ENCODE results near the gene OR5B3. TPM values are rescaled to one million over a fixed set of nuclear protein-coding genes. Genes with fewer than 3 reads are reported as not detected.

Gene OR5B3
- total RNA-seq (not detected), polyA plus RNA-seq (not detected)
- long read RNA-seq, donor 1: 0 reads
- long read RNA-seq, donor 2: 0 reads
- long read RNA-seq, donor 3: 0 reads
- long read RNA-seq, donor 4: 0 reads
- long read RNA-seq, donor 5: 0 reads
- long read RNA-seq, donor 6: 0 reads
- long read RNA-seq, donor 7: 0 reads
- long read RNA-seq, donor 8: 0 reads
- long read RNA-seq, donor 9: 0 reads
- long read RNA-seq, donor 10: 0 reads

GRCh38 chr11:58406774-58407173 lies at the start of gene OR5B3:
Gene OR5B3, minus strand, starts transcription at chr11:58406874. Its CDS starts 3,465 bp downstream, at chr11:58403409.
- Histone ChIP-seq H3K27me3 (ENCODE audit: control insufficient read depth in 2 of 2, insufficient read depth in 1 of 2, low read length in 1 of 2) (no peaks in the 10 kb centered on the region), H3K36me3 (ENCODE audit: control insufficient read depth in 2 of 2, insufficient read depth in 2 of 2, low read length in 1 of 2) (no peaks in the 10 kb centered on the region), H3K27ac (ENCODE audit: low read depth in 1 of 2, low read length in 1 of 2) (no peak within 1 kb of the TSS), H3K9me3 (ENCODE audit: control insufficient read depth in 2 of 2, insufficient read depth in 1 of 2, low read length in 1 of 2) (no peaks in the 10 kb centered on the region), H3K4me1 (ENCODE audit: control insufficient read depth in 2 of 2, insufficient read depth in 2 of 2, low read length in 2 of 2) (no peaks in the 10 kb centered on the region), H3K4me3 (ENCODE audit: low read length in 2 of 2) (no peak within 1 kb of the TSS)
- WGBS: 85% methylated on average over 1 of the region's 1 CpG
- DNase-seq (ENCODE audit: low read depth in 6 of 9, low spot score in 9 of 9): no peak

GRCh38 chr11:58451585-58451984 lies 44.9 kb upstream of the OR5B3 start:
- WGBS: 48% methylated on average over 3 of the region's 3 CpGs

GRCh38 chr11:58446294-58446693 lies 39.6 kb upstream of the OR5B3 start:
- WGBS: 91% methylated on average over 6 of the region's 6 CpGs
- peaks cover 0 to 8% of the 10 kb centered on the region in 2 donors for H3K9me3 ChIP-seq (ENCODE audit: control insufficient read depth in 2 of 2, insufficient read depth in 1 of 2, low read length in 1 of 2)
- DNase-seq (ENCODE audit: low read depth in 6 of 9, low spot score in 9 of 9): no peak
- no peaks in the 10 kb centered on the region for H3K4me1 ChIP-seq (ENCODE audit: control insufficient read depth in 2 of 2, insufficient read depth in 2 of 2, low read length in 2 of 2)
- no peaks in the 10 kb centered on the region for H3K27me3 ChIP-seq (ENCODE audit: control insufficient read depth in 2 of 2, insufficient read depth in 1 of 2, low read length in 1 of 2)
- H3K4me3 ChIP-seq (ENCODE audit: low read length in 2 of 2): no peak overlapping the region
- no peak overlapping the region for H3K27ac ChIP-seq (ENCODE audit: low read depth in 1 of 2, low read length in 1 of 2)
- H3K36me3 ChIP-seq (ENCODE audit: control insufficient read depth in 2 of 2, insufficient read depth in 2 of 2, low read length in 1 of 2): no peaks in the 10 kb centered on the region

More at GRCh38 chr11:58451585-58451984, 44.9 kb upstream of the OR5B3 start:
- H3K9me3 ChIP-seq (ENCODE audit: control insufficient read depth in 2 of 2, insufficient read depth in 1 of 2, low read length in 1 of 2): no peaks in the 10 kb centered on the region
- DNase-seq (ENCODE audit: low read depth in 6 of 9, low spot score in 9 of 9): no peak
- H3K4me3 ChIP-seq (ENCODE audit: low read length in 2 of 2): no peak overlapping the region
- no peak overlapping the region for H3K27ac ChIP-seq (ENCODE audit: low read depth in 1 of 2, low read length in 1 of 2)
- no peaks in the 10 kb centered on the region for H3K4me1 ChIP-seq (ENCODE audit: control insufficient read depth in 2 of 2, insufficient read depth in 2 of 2, low read length in 2 of 2)
- H3K36me3 ChIP-seq (ENCODE audit: control insufficient read depth in 2 of 2, insufficient read depth in 2 of 2, low read length in 1 of 2): no peaks in the 10 kb centered on the region
- no peaks in the 10 kb centered on the region for H3K27me3 ChIP-seq (ENCODE audit: control insufficient read depth in 2 of 2, insufficient read depth in 1 of 2, low read length in 1 of 2)

GRCh38 chr11:58444300-58444699 lies 37.6 kb upstream of the OR5B3 start:
- Histone ChIP-seq H3K4me3 (ENCODE audit: low read length in 2 of 2) (no peak overlapping the region), H3K4me1 (ENCODE audit: control insufficient read depth in 2 of 2, insufficient read depth in 2 of 2, low read length in 2 of 2) (no peaks in the 10 kb centered on the region), H3K36me3 (ENCODE audit: control insufficient read depth in 2 of 2, insufficient read depth in 2 of 2, low read length in 1 of 2) (no peaks in the 10 kb centered on the region), H3K9me3 (ENCODE audit: control insufficient read depth in 2 of 2, insufficient read depth in 1 of 2, low read length in 1 of 2) (peaks cover 0 to 8% of the 10 kb centered on the region in 2 donors), H3K27me3 (ENCODE audit: control insufficient read depth in 2 of 2, insufficient read depth in 1 of 2, low read length in 1 of 2) (no peaks in the 10 kb centered on the region), H3K27ac (ENCODE audit: low read depth in 1 of 2, low read length in 1 of 2) (no peak overlapping the region)
- no peak for DNase-seq (ENCODE audit: low read depth in 6 of 9, low spot score in 9 of 9)
- WGBS: 93% methylated on average over 2 of the region's 2 CpGs

GRCh38 chr11:58442136-58442535 lies 35.5 kb upstream of the OR5B3 start, which contains the start of gene OR5B12:
Gene OR5B12, minus strand, starts transcription at chr11:58442236. Its CDS starts 2,085 bp downstream, at chr11:58440151.
- no peaks in the 10 kb centered on the region for H3K36me3 ChIP-seq (ENCODE audit: control insufficient read depth in 2 of 2, insufficient read depth in 2 of 2, low read length in 1 of 2)
- DNase-seq (ENCODE audit: low read depth in 6 of 9, low spot score in 9 of 9): no peak
- H3K27me3 ChIP-seq (ENCODE audit: control insufficient read depth in 2 of 2, insufficient read depth in 1 of 2, low read length in 1 of 2): no peaks in the 10 kb centered on the region
- WGBS: 96% methylated on average over 1 of the region's 1 CpG
- no peak within 1 kb of the TSS for H3K4me3 ChIP-seq (ENCODE audit: low read length in 2 of 2)
- H3K27ac ChIP-seq (ENCODE audit: low read depth in 1 of 2, low read length in 1 of 2): no peak within 1 kb of the TSS
- peaks cover 0 to 8% of the 10 kb centered on the region in 2 donors for H3K9me3 ChIP-seq (ENCODE audit: control insufficient read depth in 2 of 2, insufficient read depth in 1 of 2, low read length in 1 of 2)
- H3K4me1 ChIP-seq (ENCODE audit: control insufficient read depth in 2 of 2, insufficient read depth in 2 of 2, low read length in 2 of 2): no peaks in the 10 kb centered on the region

- DNase-seq (ENCODE audit: low read depth in 6 of 9, low spot score in 9 of 9): no peak
- Histone ChIP-seq H3K27me3 (ENCODE audit: control insufficient read depth in 2 of 2, insufficient read depth in 1 of 2, low read length in 1 of 2) (no peaks in the 10 kb centered on the region), H3K4me3 (ENCODE audit: low read length in 2 of 2) (no peak overlapping the region), H3K36me3 (ENCODE audit: control insufficient read depth in 2 of 2, insufficient read depth in 2 of 2, low read length in 1 of 2) (no peaks in the 10 kb centered on the region), H3K9me3 (ENCODE audit: control insufficient read depth in 2 of 2, insufficient read depth in 1 of 2, low read length in 1 of 2) (no peaks in the 10 kb centered on the region), H3K27ac (ENCODE audit: low read depth in 1 of 2, low read length in 1 of 2) (no peak overlapping the region), H3K4me1 (ENCODE audit: control insufficient read depth in 2 of 2, insufficient read depth in 2 of 2, low read length in 2 of 2) (no peaks in the 10 kb centered on the region)
- 57% methylated on average over 4 of the region's 4 CpGs for WGBS
Measured at GRCh38 chr11:58438486-58438885, 31.8 kb upstream of the OR5B3 start.

GRCh38 chr11:58434217-58434616 lies 27.5 kb upstream of the OR5B3 start:
- Histone ChIP-seq H3K27ac (ENCODE audit: low read depth in 1 of 2, low read length in 1 of 2) (no peak overlapping the region), H3K4me3 (ENCODE audit: low read length in 2 of 2) (no peak overlapping the region), H3K27me3 (ENCODE audit: control insufficient read depth in 2 of 2, insufficient read depth in 1 of 2, low read length in 1 of 2) (no peaks in the 10 kb centered on the region), H3K9me3 (ENCODE audit: control insufficient read depth in 2 of 2, insufficient read depth in 1 of 2, low read length in 1 of 2) (no peaks in the 10 kb centered on the region), H3K4me1 (ENCODE audit: control insufficient read depth in 2 of 2, insufficient read depth in 2 of 2, low read length in 2 of 2) (no peaks in the 10 kb centered on the region), H3K36me3 (ENCODE audit: control insufficient read depth in 2 of 2, insufficient read depth in 2 of 2, low read length in 1 of 2) (no peaks in the 10 kb centered on the region)
- DNase-seq (ENCODE audit: low read depth in 6 of 9, low spot score in 9 of 9): no peak
- WGBS: 98% methylated on average over 3 of the region's 3 CpGs

GRCh38 chr11:58433638-58434203 lies 27.0 kb upstream of the OR5B3 start:
- H3K36me3 ChIP-seq (ENCODE audit: control insufficient read depth in 2 of 2, insufficient read depth in 2 of 2, low read length in 1 of 2): no peaks in the 10 kb centered on the region
- no peak overlapping the region for H3K27ac ChIP-seq (ENCODE audit: low read depth in 1 of 2, low read length in 1 of 2)
- H3K4me1 ChIP-seq (ENCODE audit: control insufficient read depth in 2 of 2, insufficient read depth in 2 of 2, low read length in 2 of 2): no peaks in the 10 kb centered on the region
- no peaks in the 10 kb centered on the region for H3K9me3 ChIP-seq (ENCODE audit: control insufficient read depth in 2 of 2, insufficient read depth in 1 of 2, low read length in 1 of 2)
- no peaks in the 10 kb centered on the region for H3K27me3 ChIP-seq (ENCODE audit: control insufficient read depth in 2 of 2, insufficient read depth in 1 of 2, low read length in 1 of 2)
- H3K4me3 ChIP-seq (ENCODE audit: low read length in 2 of 2): no peak overlapping the region
- 82% methylated on average over 3 of the region's 3 CpGs for WGBS
- DNase-seq (ENCODE audit: low read depth in 6 of 9, low spot score in 9 of 9): no peak

GRCh38 chr11:58429273-58429672 lies 22.6 kb upstream of the OR5B3 start:
- 66% methylated on average over 1 of the region's 1 CpG for WGBS

More at GRCh38 chr11:58429273-58429672, 22.6 kb upstream of the OR5B3 start:
- Histone ChIP-seq H3K27me3 (ENCODE audit: control insufficient read depth in 2 of 2, insufficient read depth in 1 of 2, low read length in 1 of 2) (no peaks in the 10 kb centered on the region), H3K9me3 (ENCODE audit: control insufficient read depth in 2 of 2, insufficient read depth in 1 of 2, low read length in 1 of 2) (no peaks in the 10 kb centered on the region), H3K27ac (ENCODE audit: low read depth in 1 of 2, low read length in 1 of 2) (no peak overlapping the region), H3K4me3 (ENCODE audit: low read length in 2 of 2) (no peak overlapping the region), H3K36me3 (ENCODE audit: control insufficient read depth in 2 of 2, insufficient read depth in 2 of 2, low read length in 1 of 2) (no peaks in the 10 kb centered on the region), H3K4me1 (ENCODE audit: control insufficient read depth in 2 of 2, insufficient read depth in 2 of 2, low read length in 2 of 2) (no peaks in the 10 kb centered on the region)
- no peak for DNase-seq (ENCODE audit: low read depth in 6 of 9, low spot score in 9 of 9)
